ENCODE data around the gene HOXA5.

Gene HOXA5

DNA sequence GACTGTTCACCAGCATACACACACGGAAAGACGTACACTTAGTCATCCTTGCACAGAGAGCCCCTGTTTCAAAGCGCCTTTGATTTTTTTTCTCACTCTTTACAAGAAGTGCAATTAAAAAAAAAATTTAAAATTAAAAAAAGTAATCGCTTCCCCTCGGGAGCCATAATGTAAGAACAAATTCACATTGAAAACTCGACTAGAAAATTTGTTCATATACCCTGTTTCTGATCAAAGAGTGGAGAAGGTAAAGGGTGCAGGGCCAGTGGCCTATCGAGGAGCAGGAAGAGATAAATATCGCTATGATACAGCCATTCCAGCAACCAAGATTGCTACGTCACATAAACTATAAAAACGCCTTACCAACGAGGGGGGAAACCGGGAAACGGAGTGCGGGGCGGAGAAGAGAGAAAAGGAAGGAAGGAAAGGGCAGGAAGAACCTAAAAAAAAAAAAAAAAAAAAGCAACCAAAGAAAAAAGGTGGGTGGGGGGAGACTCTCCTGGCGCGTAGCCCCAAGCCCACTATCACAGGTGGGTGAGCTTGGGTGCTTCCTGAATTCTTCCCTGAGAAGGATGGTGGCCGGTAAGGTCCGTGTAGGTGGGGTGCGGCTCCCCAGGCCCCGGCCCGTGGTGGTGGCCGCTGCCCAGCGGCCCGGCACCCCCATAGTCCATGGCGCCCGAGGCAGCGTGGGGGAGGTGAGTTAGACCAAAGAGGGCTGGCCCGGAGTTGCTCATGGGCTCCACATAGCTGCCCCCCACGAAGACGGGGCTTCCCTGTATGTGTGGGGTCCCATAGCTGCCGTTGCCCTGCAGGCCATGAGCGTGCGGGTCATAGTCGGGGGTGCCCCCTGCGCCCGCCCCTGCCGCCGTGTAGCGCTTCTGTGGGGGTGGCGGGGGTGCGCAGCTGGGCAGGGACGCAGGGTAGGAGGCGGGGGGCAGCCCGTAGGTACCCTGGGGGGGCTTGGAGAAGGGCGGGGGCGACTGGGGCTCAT, 35.8 kb downstream of the HOXA5 start:
- DNase-seq (ENCODE audit: low read depth, low spot score) = no peak

DNA sequence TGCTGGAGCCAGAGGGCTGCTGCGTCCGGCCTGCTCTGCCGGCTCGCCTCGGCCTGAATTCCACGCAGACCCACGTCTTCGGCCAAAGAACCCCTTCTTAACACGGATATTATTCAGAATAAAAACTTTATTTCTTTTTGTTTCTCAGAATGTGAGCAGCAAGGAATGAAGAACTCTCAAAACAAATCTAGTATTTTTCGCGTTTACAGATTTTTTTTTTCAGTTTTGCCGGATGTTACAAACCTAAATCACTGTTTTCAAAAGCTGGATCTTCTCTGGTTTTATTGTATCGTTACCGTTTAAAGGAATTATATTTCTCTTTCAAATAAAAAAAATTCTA, 36.6 kb downstream of the HOXA5 start:
- no peak for DNase-seq (ENCODE audit: low read depth, low spot score)

DNA sequence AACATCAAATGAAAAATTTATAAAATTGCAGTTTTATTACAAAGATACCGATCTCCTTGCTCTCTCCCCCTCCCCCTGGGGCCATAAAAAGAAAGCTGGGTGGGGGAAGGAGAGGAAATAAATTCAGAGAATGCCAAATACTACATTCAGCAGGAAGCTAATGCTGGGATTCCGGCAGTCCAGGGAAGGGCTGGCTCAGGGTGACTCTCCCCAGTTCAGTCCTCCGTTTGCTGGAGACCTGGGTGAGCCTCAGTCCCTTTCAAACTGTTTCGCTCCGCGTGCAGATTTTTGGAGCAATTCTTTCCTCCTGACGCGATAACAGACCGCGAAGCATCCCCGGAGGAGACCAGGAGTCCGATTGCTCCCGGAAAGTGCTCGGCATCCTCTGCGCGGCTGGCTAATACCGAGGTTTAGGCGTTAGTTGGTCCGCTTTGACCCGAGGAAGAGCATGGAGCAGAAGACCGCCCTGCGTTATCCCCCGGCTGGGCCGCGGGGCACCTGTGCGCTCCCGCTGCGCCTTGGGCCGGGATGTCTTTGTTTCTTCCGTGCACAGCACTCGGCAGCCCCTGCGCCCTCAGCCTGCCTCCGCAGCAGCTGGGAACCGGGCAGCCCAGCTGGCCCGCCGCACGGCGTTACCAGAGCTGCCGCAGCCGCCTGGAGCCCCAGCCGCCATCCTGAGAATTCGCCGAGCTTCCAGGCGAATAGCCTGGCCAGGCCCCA, 37.1 kb downstream of the HOXA5 start:
- DNase-seq (ENCODE audit: low read depth, low spot score) = no peak

DNA sequence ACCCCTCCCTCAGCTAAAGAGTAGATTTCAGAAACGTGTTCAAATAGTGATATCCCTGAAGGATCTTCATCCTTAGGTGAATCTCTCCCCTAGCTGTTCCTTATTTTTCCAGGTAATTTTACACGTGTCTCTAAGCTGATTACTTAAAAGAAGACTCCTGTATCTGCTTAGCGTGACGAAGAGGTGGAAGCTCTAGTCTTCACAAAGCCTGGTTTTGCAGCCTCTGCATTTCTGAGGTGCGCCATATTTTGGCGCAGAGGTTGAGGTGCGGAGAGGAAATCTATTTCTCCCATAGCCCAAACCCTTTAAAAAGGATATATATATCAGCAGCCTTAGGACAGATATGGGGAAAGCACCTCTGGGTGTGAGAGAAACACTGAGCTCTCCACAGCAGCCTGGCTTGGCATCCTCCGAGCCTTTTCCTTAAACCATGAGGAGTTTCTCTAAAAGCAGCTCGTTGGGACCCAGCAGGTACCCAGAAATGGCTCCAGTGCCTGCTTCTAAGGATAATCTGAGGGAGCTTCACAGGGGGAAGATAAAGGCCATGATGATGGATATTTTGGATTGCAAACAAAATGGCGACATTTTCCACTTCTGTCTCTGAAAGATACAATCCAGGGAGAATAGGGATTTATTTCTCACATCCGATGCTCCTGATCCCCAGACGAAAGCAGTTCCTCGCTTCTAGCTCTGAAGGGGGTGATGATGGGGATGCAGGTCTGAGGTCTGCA, 38.0 kb downstream of the HOXA5 start:
- no peak for DNase-seq (ENCODE audit: low read depth, low spot score)

DNA sequence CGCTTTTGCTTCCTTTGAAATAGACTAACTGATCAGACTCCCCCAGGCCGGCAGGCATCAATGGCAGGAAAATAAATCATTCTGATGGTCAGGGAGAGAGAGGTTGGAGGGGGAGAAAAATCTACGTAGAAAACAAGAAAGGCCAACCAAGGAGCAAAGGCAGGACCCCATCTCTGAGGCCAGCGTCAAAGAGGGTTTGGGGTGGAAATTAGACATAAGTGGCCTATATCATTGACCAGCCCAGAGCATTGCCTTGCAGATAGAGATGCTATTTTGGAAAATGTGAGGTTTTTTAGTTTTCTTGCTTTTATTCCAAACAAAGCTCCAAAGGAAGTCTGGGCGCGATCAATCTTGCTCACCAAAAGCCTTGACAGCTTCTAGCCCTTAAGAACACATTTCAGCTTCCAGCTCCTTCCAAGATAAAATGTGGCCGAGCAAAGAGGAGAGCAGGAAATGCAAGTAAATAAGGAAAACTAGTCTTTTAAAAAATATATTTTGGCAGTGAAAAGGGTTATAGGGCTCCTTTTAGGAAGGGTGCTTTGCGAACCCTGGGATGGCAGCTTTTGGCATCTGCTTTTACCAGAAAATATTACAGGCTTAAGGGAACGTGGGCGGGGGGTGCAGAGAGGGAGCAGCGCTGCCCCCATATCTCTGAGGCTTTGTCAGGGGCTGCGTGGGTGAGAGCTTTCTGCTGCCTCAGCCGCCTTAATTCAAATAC, 39.0 kb downstream of the HOXA5 start:
- no peak for DNase-seq (ENCODE audit: low read depth, low spot score)

DNA sequence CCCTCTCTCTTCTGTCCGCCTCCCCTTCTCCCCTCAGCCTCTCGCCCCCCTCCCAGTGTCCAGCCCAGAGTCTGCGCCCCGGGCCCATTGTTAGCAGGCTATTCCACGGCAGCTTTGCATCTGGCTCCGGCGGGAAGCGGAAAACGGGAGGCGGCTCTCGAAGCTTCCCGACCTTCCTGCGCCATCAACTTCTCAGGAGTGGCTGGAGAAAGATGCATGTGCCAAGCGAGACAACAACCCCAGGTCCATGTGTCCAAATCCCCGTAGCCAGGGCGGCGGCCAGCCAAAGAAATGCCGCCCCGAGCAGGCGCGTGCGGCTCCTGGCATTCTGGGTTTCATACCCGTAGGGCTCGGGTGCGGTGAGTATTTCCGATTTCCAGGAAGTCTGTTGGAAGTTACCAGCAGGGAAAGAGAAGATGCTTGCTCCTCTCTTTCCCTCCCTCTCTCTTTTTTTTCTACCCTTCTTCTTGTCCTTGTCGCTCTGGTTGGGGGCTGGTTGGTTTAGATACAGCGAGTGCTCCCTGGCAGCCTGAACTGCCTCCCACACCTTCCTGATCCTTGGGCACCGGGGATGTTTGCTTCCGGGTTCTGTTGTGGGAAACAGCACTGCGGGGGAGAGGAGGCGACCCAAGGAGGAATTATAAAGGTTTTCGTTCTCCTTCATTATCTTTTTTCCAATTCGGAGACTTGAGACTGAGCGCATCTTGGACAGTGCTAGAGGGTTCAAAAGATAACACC, 39.8 kb downstream of the HOXA5 start:
- no peak for DNase-seq (ENCODE audit: low read depth, low spot score)

DNA sequence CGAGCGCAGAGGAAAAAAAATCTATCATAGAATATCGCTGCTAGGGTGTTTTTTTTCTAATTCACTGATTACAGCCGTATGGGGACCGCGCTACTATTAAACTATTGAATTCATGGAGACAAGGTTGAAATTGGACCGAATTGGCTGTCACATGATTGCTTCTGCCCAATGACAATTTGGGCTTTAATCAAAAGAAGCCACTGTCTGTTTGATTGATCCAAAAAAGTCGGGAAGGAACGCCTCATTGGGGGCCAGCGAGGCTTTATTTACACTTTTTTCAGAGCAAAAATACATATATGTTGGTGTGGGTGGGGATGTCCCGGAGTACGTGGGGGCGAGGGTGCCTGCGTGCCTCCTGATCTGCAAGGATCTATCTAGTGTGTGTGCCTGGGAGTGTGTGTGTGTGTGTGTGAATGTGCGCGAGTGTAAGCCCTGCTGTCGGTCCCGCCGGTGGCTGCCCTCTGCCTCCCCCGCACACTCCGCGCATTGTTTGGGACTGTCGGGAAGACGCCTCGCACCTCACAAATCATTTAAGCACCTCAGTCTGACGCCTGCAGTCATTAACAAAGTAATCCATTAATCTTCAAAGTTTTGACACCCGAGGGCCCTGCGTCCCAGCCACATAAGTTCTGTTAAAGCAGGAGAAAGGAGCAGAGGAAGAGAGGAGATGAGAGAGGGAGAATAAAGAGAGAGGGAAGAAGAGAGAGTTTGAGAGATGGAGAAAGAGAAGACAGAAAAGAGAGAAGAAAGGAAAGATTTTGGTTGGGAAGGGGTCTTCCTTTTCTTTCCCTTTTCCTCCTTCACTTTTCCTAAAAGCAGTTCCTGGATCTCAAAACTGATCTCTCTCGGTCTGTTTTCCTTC, 40.7 kb downstream of the HOXA5 start, which contains the start of gene HOXA2:
Gene HOXA2 (minus strand): TSS at position 103 of the 862 bp plus-strand sequence. CDS start 183 bp downstream, outside the sequence.
- DNase-seq (ENCODE audit: low read depth, low spot score) = no peak

DNA sequence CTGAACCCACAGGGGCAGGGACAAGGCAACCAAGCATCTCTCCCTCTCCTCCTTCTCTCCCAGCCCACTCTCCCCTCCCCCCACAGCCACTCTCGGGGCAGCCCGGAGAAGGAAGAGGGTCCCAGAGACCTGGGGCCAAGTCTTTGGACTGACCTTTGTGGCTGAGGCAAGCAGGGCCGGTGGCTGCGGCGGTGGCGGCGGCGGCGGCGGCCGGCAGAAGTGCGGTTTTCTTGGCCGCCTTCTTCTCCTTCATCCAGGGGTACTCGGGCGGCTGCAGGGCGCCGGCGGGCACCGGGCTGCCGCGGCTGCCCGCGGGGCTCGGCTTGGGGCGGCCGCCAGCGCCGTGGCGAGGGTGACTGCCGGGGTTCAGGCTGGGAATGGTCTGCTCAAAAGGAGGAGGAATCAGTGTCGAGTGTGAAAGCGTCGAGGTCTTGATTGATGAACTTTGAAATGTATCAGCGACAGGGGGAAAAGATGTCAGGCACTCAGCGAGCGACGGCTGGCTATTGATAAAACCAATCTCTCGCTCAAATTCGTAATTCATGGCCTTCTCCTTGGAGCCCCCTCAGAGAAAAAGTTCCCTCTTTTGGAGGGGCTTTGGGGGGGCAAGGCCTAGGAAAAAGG, 41.4 kb downstream of the HOXA5 start:
- DNase-seq (ENCODE audit: low read depth, low spot score) = no peak

DNA sequence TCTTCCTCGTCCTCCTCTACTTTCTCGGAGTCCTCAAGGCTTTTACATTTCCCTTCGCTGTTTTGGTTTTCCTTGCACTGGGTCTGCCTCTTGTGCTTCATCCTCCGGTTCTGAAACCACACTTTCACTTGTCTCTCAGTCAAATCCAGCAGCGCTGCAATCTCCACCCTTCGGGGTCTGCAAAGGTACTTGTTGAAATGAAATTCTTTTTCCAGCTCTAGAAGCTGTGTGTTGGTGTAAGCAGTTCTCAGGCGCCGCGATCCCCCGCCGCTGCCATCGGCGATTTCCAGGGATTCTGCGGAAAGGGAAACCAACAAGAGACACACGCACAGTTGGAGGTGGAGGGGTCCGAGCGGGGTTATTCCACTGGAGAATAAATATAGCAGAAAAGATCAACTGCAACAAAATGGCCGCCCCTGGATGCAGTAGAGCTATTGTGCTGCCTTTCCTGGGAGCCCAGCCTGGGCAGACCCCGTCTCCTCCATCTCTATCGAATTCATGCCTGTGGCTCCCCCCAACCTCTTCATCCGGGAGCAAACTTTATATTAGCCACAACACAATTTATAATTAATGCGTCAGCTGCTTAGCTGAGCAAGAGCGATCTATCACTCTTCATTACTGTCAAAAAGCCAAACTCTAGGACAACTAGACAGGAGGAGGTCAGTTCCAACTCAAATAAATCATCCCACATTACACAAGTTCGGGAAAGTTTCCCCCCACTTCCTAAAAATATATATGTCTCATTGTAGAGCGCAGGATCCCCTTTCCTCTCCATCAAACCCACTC, 42.1 kb downstream of the HOXA5 start:
- DNase-seq (ENCODE audit: low read depth, low spot score) = no peak

DNA sequence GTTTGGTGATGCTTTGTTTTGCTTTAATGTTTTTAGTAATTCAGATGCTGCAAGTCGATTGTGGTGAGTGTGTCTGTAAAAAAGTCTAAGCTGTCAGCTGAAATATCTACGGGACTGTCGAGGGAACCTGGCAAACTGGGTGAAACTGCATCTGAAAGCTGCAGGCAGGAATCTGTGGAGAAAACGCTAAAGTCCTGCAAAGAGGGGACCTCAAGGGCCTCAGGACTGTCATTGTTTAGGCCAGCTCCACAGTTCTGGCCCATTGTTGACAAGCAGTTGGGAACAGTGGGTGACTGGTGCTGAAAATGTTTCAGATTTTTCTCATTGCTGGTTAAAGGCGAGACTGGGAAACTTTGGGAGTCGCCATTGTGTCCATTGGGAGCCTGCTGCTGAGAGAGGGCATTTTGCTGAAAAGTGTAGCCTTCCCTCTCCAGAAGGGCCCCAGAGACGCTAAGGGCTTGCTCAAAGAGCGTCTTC, 42.7 kb downstream of the HOXA5 start:
- DNase-seq (ENCODE audit: low read depth, low spot score) = no peak

DNA sequence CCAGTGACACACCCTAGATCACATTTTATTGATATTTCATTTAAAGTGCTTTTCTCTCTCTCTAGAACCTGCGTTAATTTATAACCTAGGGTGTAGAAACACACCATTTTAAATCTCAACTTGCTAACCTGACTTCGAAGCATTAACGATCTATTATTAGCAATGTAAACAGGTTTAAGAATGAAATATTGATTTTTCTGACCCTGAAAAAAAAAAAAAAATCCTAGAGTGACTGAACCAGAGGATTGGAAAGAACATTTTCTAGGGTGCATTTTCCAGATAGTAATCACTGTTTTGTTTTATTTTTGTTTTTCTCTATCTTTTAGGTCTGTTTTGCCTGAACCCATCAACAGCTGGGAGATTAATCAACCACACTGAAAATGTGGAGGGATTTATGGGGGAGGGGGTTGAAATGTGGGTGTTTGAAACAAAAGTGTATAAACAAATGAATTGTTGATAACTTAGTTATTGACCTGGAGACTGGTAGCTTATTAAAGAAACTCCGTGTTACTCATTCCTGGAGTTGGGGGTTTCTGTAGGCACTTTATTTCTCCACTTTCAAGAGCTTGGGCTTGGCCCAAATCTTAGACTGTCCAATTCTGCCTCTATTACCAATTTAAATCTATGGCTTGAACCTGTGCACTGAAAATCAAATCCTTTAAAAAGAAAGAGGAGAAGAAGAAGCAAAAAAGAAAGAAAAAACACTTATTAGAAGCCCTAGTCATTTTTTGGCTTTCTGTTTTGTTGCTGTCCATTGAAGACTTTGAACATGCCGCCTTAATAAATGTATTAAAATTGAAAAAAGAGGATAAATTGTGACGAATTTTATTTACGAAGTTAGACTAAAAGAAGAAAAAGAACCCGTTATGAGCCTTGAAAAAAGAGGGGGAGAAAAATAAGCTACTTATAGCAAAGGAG, 43.8 kb downstream of the HOXA5 start:
- no peak for DNase-seq (ENCODE audit: low read depth, low spot score)

DNA sequence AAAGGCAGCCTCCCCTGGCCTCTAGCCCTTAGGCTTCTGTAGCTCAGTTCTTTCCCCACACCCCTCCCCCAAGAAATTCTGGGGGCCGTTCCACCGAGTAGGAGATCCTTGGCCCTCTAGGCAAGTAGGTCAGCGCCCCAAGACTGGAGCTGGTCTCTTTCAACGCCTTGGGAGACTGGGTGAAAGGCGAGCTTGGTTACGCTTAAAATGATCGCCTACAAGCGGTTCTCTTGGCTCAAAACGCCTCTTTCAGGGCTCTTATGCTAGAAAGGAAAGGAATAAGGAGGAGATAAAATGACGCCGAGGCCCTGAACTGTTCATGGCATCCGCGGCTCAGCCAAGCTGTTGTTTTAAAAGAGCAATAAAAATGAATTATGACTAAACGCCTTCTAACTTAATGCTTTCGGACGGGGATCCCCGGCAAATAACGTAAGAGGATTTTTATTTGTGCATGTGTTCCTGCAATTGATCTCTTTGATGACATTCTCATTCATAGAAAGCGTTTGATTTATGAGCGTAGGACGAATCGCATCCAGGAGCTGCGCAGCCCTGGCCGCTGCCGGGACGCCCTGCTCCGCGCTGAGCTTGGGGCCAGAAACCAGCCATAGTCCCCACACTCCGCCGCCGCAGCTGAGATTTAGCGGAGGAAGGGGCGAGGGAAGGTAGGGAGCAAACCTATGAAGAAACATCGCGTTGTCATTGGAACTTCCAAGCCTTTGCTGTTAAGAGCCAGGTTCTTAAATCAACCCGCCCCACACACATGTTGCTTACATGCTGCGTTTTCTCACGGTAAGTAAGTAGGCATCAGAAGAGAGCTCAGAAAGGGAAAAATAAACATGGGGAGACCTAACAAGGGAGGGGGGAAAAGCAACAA, 44.7 kb downstream of the HOXA5 start:
- DNase-seq (ENCODE audit: low read depth, low spot score) = no peak

DNA sequence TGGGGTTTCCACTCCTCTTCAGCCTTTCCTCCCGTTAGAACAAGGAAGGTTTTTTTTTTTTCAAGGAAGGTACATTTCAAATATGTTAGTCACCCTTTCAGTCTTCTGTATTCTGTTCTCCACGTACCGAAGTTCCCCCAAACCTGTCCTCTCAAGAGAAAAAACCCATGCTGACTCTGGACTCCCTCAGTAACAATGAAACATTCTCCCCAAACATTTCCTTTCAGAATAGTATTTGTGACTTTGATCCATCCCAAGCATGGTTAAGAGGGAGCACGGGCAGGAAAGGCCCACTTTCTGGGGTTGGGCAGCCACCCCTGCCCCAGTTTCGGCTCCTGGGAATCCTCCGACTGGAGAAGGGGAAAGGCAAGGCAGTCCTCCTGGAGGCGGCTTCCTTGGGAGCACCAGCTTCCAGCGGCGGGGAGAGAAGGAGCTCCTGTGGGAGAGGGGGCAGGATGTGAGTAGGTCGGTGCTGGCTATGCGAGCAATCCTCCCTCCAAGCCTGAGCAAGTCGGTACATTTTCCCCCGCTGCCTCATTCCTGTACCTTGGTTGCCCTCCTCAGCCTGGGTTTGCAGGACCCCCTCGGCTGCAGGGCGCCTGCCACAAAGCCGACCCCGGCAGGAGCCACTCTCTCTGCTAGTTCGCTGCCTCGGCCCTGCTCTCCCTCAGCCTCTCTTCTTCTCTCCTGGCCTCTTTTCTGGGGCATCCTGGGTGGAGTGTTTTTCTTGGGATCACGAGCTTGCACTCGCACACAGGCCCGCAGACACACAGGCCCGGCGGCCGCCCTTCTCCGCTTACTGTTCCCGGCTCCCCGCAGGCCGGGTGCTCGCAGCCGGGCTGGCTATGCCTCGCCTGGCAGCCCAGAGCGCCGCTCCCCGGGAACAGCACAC, 45.5 kb downstream of the HOXA5 start:
- no peak for DNase-seq (ENCODE audit: low read depth, low spot score)

DNA sequence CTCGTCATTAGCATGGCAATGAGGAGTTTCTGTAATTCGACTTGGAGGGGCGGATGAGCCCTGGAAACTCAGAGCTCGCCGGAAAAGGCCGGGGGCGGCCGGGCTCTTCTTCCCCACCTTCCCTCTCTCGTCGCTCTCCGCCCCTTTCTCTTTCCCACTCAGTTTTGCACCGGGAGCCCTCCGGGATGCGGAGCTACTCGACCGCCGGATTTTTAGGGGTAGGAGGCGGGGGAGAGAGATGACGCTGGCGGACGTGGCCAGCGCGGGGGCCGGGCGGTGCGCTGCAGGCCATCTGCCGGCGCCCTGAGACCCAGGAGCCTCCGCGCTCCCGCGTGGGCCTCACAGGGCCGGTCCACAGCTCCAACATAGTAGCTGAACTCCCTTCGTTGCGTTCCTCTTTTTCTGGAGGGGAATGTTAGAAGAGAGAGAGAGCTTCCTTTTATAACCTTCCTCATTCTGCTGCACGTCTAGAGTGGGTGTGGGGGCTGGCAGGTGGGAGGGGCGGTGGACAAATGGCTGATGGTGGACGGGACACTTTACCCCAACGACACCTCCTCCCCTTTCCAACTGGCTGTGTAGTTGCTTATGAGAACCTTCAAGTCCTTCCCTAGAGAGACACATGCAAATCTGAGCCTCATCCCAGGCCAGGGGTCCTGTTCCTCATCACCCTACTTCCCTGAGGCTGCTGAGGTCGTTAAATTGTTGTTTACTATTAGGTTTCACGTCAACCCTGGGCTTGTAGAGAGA, 46.5 kb downstream of the HOXA5 start:
- DNase-seq (ENCODE audit: low read depth, low spot score) = no peak

All from smooth muscle cell of the brain vasculature (primary cell).